IMR-90 (cell line): ENCODE data around the gene COPS2. TPM values are rescaled to one million over a fixed set of nuclear protein-coding genes. Genes with fewer than 3 reads are reported as not detected.

Experiments
- ATAC-seq: fragments of 200-7000 bp; cut with Tn5 transposase; 2 replicates; pipeline ENCODE4 v1.9.1; 2020; ENCODE audit warnings: low read depth, mild to moderate bottlenecking, moderate library complexity
- BruUV-seq: library from RNA; stranded (reverse); fragments of 400-500 nt; replicated peaks from 2 replicates; lab custom pipeline; 2021; lab: Mats Ljungman, UMichigan
- CTCF ChIA-PET: fragments of 300-600 bp; formaldehyde crosslinking; extraction: SDS; loops from one replicate; lab custom pipeline; 2021; ENCODE audit warnings: antibody characterized with exemption; lab: Yijun Ruan, JAX
- POLR2A ChIA-PET: fragments of 300-600 bp; sonication (Branson Sonifier 250); formaldehyde crosslinking; loops from one replicate; lab custom pipeline; 2022; ENCODE audit warnings: antibody characterized with exemption; ENCODE audit not compliant: unreplicated experiment; lab: Charles Lee
- DNase-seq: peaks from one replicate; pipeline ENCODE4 v3.0.0; 2013
- H2AFZ ChIP-seq: replicated peaks from 2 replicates; pipeline ENCODE3; 2013; ENCODE audit warnings: low read length, mild to moderate bottlenecking; ENCODE audit not compliant: poor library complexity
- H2AK5ac ChIP-seq: 2 replicates; pipeline ENCODE4 v1.6.1; 2013; ENCODE audit warnings: low read depth, low read length, inconsistent platforms
- H2AK9ac ChIP-seq: replicated peaks from 2 replicates; pipeline ENCODE3; 2013; ENCODE audit warnings: mild to moderate bottlenecking, low read depth, low read length, moderate library complexity; ENCODE audit not compliant: poor library complexity
- H2BK120ac ChIP-seq: 2 replicates; pipeline ENCODE4 v1.6.1; 2013; ENCODE audit warnings: low read depth, low read length, inconsistent platforms
- H2BK15ac ChIP-seq: 3 replicates; pipeline ENCODE4 v1.6.1; 2013; ENCODE audit warnings: low read depth, low read length, inconsistent platforms
- H2BK20ac ChIP-seq: 2 replicates; pipeline ENCODE4 v1.6.1; 2013; ENCODE audit warnings: low read depth, mild to moderate bottlenecking, inconsistent platforms, low read length, moderate library complexity
- H2BK5ac ChIP-seq: 2 replicates; pipeline ENCODE4 v1.6.1; 2013; ENCODE audit warnings: mild to moderate bottlenecking, low read depth, low read length, inconsistent platforms; ENCODE audit not compliant: poor library complexity, severe bottlenecking
- H3K14ac ChIP-seq: replicated peaks from 2 replicates; pipeline ENCODE4 v1.6.1; 2013; ENCODE audit warnings: low read depth, low read length, inconsistent platforms
- H3K18ac ChIP-seq: 2 replicates; pipeline ENCODE4 v1.6.1; 2013; ENCODE audit warnings: low read depth, low read length, control low read depth
- H3K23ac ChIP-seq: 2 replicates; pipeline ENCODE4 v1.6.1; 2013; ENCODE audit warnings: low read depth, low read length, inconsistent platforms
- H3K27ac ChIP-seq: 2 replicates; pipeline ENCODE4 v1.5.1; 2013; ENCODE audit warnings: mild to moderate bottlenecking, control low read depth, low read length; ENCODE audit not compliant: insufficient read depth
- H3K27me3 ChIP-seq: 2 replicates; pipeline ENCODE4 v1.6.1; 2013; ENCODE audit warnings: low read length; ENCODE audit not compliant: control insufficient read depth, insufficient read depth
- H3K36me3 ChIP-seq: 2 replicates; pipeline ENCODE4 v1.6.1; 2013; ENCODE audit warnings: low read length, mixed read lengths; ENCODE audit not compliant: control insufficient read depth, insufficient read depth
- H3K4ac ChIP-seq: 2 replicates; pipeline ENCODE4 v1.6.1; 2013; ENCODE audit warnings: low read depth, low read length, inconsistent platforms
- H3K4me1 ChIP-seq: 2 replicates; pipeline ENCODE4 v1.6.1; 2013; ENCODE audit warnings: low read length, mixed read lengths; ENCODE audit not compliant: control insufficient read depth, insufficient read depth
- H3K4me2 ChIP-seq: 2 replicates; pipeline ENCODE4 v1.6.1; 2013; ENCODE audit warnings: low read depth, mild to moderate bottlenecking, control low read depth, low read length, moderate library complexity
- H3K4me3 ChIP-seq: 2 replicates; pipeline ENCODE4 v1.5.1; 2013; ENCODE audit warnings: low read depth, mild to moderate bottlenecking, control low read depth, low read length, moderate library complexity; ENCODE audit not compliant: insufficient read depth
- H3K56ac ChIP-seq: 2 replicates; pipeline ENCODE4 v1.6.1; 2013; ENCODE audit warnings: low read length, inconsistent platforms; ENCODE audit not compliant: insufficient read depth; ENCODE audit errors: extremely low read depth
- H3K79me1 ChIP-seq, 2 experiments: 2 replicates each; pipeline ENCODE4 v1.6.1; 2013; ENCODE audit warnings: low read length in 2 of 2, inconsistent platforms in 1 of 2, low read depth in 1 of 2
- H3K9ac ChIP-seq: 2 replicates; pipeline ENCODE4 v1.6.1; 2013; ENCODE audit warnings: low read depth, low read length, control low read depth
- H3K9me1 ChIP-seq: 2 replicates; pipeline ENCODE4 v1.6.1; 2013; ENCODE audit warnings: low read length, inconsistent platforms; ENCODE audit not compliant: insufficient read depth
- H3K9me3 ChIP-seq: 2 replicates; pipeline ENCODE4 v1.6.1; 2013; ENCODE audit warnings: low read length; ENCODE audit not compliant: control insufficient read depth, insufficient read depth
- H4K20me1 ChIP-seq: 2 replicates; pipeline ENCODE4 v1.6.1; 2013; ENCODE audit warnings: low read length, inconsistent platforms; ENCODE audit not compliant: insufficient read depth
- H4K5ac ChIP-seq: 2 replicates; pipeline ENCODE4 v1.6.1; 2013; ENCODE audit warnings: mild to moderate bottlenecking, low read depth, low read length, control low read depth
- H4K8ac ChIP-seq, 2 experiments: 2 replicates each; pipeline ENCODE4 v1.6.1; 2013; ENCODE audit warnings: low read depth in 2 of 2, low read length in 2 of 2, control low read depth in 1 of 2, inconsistent platforms in 1 of 2
- H4K91ac ChIP-seq: 2 replicates; pipeline ENCODE4 v1.6.1; 2013; ENCODE audit warnings: low read depth, low read length, inconsistent platforms; ENCODE audit not compliant: insufficient read depth
- CHD1 ChIP-seq: IDR thresholded peaks from 2 replicates; pipeline ENCODE4 v1.6.1; 2012; ENCODE audit warnings: low read depth, low read length, improper control_type of control experiment
- RCOR1 ChIP-seq: IDR thresholded peaks from 2 replicates; pipeline ENCODE4 v1.6.1; 2012; ENCODE audit warnings: mild to moderate bottlenecking, low read length, improper control_type of control experiment; ENCODE audit not compliant: insufficient replicate concordance
- WGBS, 2 experiments: methylation state at CpG; one replicate each; pipeline versions ENCODE4 v1.1.5 to v1.1.7; 2013; ENCODE audit warnings: missing lambda C conversion rate in 2 of 2; ENCODE audit not compliant: insufficient read length in 1 of 2; ENCODE audit errors: extremely low coverage in 2 of 2; 5-methylcytosine and 5-hydroxymethylcytosine counted together
- dilution Hi-C: fragments of 300-500 bp; cut with HindIII; formaldehyde crosslinking; loops from one replicate; pipeline ENCODE4 v1.14.3; 2018; ENCODE audit warnings: low sequenced_read_pairs; ENCODE audit not compliant: unreplicated experiment
- in situ Hi-C: fragments of 300-500 bp; cut with MboI; formaldehyde crosslinking; loops from 3 replicates; pipeline ENCODE4 v1.14.3; 2019; ENCODE audit warnings: low sequenced_read_pairs, inconsistent platforms, mixed read lengths
- intact Hi-C: fragments of 100-400 bp; cut with micrococcal nuclease; formaldehyde crosslinking; loops from 2 replicates; pipeline ENCODE4 v1.10.0; 2022
- polyA plus RNA-seq, 3 experiments: library from polyadenylated mRNA; depleted of rRNA; stranded (reverse); fragments of >200 nt; gene quantifications; 2 replicates each; pipeline ENCODE4 v1.2.3, GENCODE V29; 2012; ENCODE audit warnings: low replicate concordance in 1 of 3
- total RNA-seq: library from RNA; depleted of rRNA; stranded (reverse); fragments of >200 nt; gene quantifications from 2 replicates; pipeline ENCODE4 v1.2.3, GENCODE V29; 2012

COPS2 gene
- total and polyA plus RNA-seq, 2 of the 4 experiments (the other 2 are of a cell fraction): 54.6 to 75.6 TPM

DNA sequence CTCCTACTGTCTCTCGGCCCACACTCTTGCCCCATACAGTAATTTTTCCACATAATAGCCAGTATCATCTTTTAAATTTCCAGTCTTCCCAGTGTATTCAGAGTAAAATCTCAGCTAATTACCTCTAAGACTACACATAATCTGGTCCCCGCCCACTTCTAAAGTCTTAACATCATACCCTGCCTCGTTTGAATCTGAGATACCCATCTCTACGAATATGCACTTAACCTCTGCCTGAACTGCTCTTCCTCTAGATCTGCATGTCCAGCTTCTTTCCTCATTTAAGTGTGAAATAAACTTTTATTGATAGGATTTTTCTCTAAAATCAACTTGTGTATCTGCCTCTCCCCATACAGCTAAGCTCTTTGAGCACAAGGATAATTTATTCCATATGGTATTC is 34.6 kb downstream of the COPS2 start:
- WGBS, 2 experiments: 100% methylated on average over 1 of the region's 4 CpGs; no CpG with 5 or more reads in 1 of the 2 experiments
- no peak for ATAC-seq
- no TSS peak for BruUV-seq

More for the DNA sequence above, 34.6 kb downstream of the COPS2 start:
- Histone ChIP-seq H4K8ac (no peak overlapping the region), H3K14ac (no peak overlapping the region), H4K91ac (no peak overlapping the region), H2BK20ac (no peak overlapping the region), H3K56ac (no peak overlapping the region), H3K4me3 (no peak overlapping the region), H3K4me2 (no peak overlapping the region), H3K4me1 (no peaks in the 10 kb centered on the region), H2BK120ac (no peak overlapping the region), H2AK5ac (no peak overlapping the region), H2BK5ac (no peak overlapping the region), H2BK15ac (no peak overlapping the region), H3K27ac (no peak overlapping the region), H3K23ac (no peak overlapping the region), H3K18ac (no peak overlapping the region; the same call in 1 of the 2 replicates), H3K9me1 (no peaks in the 10 kb centered on the region), H3K9me3 (no peaks in the 10 kb centered on the region), H3K36me3 (0 out of 2 replicates have a peak, but pooled peaks cover 6% of the 10 kb centered on the region), H2AFZ (no peak overlapping the region), H3K4ac (no peak overlapping the region), H3K27me3 (no peaks in the 10 kb centered on the region), H3K9ac (no peak overlapping the region), H4K5ac (no peak overlapping the region), H4K20me1 (no peaks in the 10 kb centered on the region), H2AK9ac (no peak overlapping the region), H3K79me1 (no peaks in the 10 kb centered on the region; a peak in 1 of 4 replicates)
- no peak for DNase-seq
- ChIA-PET CTCF (no interaction called here), POLR2A (no interaction called here)
- in situ Hi-C loops: no loop called here
- TF ChIP-seq CHD1 (no peak), RCOR1 (no peak)
- dilution Hi-C loops: no loop called here
- intact Hi-C loops: no loop called here
